Kidney (tissue), 14 donors: ENCODE measurements around the gene COLQ. TPM values are rescaled to one million over a fixed set of nuclear protein-coding genes. Genes with fewer than 3 reads are reported as not detected.

ENCODE experiments used
- DNase-seq, 5 donors: peaks; one replicate each; pipeline ENCODE4 v3.0.0-alpha.2; 2013 to 2020
- FAIRE-seq: peaks from 2 replicates; lab custom pipeline; 2012; peaks lifted over from hg19 to GRCh38; lab: Jason Lieb, UNC
- H3K27ac ChIP-seq, 2 donors: one replicate each; pipeline ENCODE4 v1.7.0; 2013; ENCODE audit warnings: low read depth in 2 of 2, low read length in 2 of 2, inconsistent platforms in 1 of 2
- H3K27me3 ChIP-seq: one replicate; pipeline ENCODE4 v1.7.1; 2013; ENCODE audit warnings: low read length, inconsistent platforms; ENCODE audit not compliant: control insufficient read depth, insufficient read depth
- H3K36me3 ChIP-seq, 3 donors: one replicate each; pipeline versions ENCODE4 v1.7.0 to v1.7.1; 2013; ENCODE audit warnings: low read length in 3 of 3, control low read depth in 1 of 3, inconsistent platforms in 1 of 3; ENCODE audit not compliant: insufficient read depth in 3 of 3, control insufficient read depth in 2 of 3
- H3K4me1 ChIP-seq, 3 donors: one replicate each; pipeline versions ENCODE4 v1.7.0 to v1.7.1; 2013; ENCODE audit warnings: low read length in 3 of 3, inconsistent platforms in 1 of 3, low read depth in 1 of 3; ENCODE audit not compliant: control insufficient read depth in 2 of 3, insufficient read depth in 2 of 3
- H3K4me3 ChIP-seq, 3 donors: one replicate each; pipeline versions ENCODE4 v1.7.0 to v1.8.1; 2013; ENCODE audit warnings: low read length in 3 of 3, control low read depth in 1 of 3, inconsistent platforms in 1 of 3
- H3K9ac ChIP-seq, 3 donors: one replicate each; pipeline versions ENCODE4 v1.7.0 to v1.7.1; 2013; ENCODE audit warnings: low read length in 3 of 3, control low read depth in 1 of 3, inconsistent platforms in 1 of 3
- H3K9me3 ChIP-seq, 3 donors: one replicate each; pipeline versions ENCODE4 v1.7.0 to v1.7.1; 2013; ENCODE audit warnings: low read length in 3 of 3, control low read depth in 1 of 3, inconsistent platforms in 1 of 3; ENCODE audit not compliant: control insufficient read depth in 2 of 3, insufficient read depth in 1 of 3
- intact Hi-C: fragments of 100-400 bp; cut with DNase I; formaldehyde crosslinking; loops from one replicate; pipeline ENCODE4 v1.11.1; 2022
- polyA plus RNA-seq: library from polyadenylated mRNA; stranded (reverse); fragments of 350-450 nt; fragmentation: Illumina TruSeq; extraction: RNeasy Lipid Tissue Mini Kit (QIAGEN cat#74804); gene quantifications from one replicate; pipeline ENCODE4 v1.2.3, GENCODE V29; 2014; ENCODE audit warnings: low read depth, low replicate concordance; ENCODE audit not compliant: insufficient read depth
- total RNA-seq: library from RNA; stranded (reverse); fragmentation: NEBNext Ultra II Directional; extraction: Animal tissue kit (Norgen Biotek cat#: 25700); gene quantifications from one replicate; pipeline ENCODE4 v1.2.1, GENCODE V29; 2021
- TF ChIP-seq, protein P1 (sequence below): IDR thresholded peaks from 3 replicates; pipeline ENCODE4 v1.5.1; 2012; ENCODE audit warnings: mild to moderate bottlenecking, moderate library complexity, borderline replicate concordance; ENCODE audit not compliant: insufficient read depth; ENCODE audit errors: extremely low read depth
- donor health status: control.
- donor health status: control.
- donor health status: control.
- donor health status: control.
- donor health status: control.
- donor health status: DM: yes; HTN: yes; CAD: no.
- donor health status: Normal renal cell carcinoma (clear cell type).

Gene COLQ
- total and polyA plus RNA-seq, 2 donors from 2014 or later = 1.2 to 4.3 TPM

GRCh38 chr3:15434756-15435155 is 86.8 kb downstream of the COLQ start:
- DNase-seq (no peak), FAIRE-seq (no peak)
- intact Hi-C loops = no loop called here
- H3K9ac ChIP-seq = no peak overlapping the region
- H3K4me3 ChIP-seq = no peak overlapping the region
- TF ChIP-seq, protein P1, sequence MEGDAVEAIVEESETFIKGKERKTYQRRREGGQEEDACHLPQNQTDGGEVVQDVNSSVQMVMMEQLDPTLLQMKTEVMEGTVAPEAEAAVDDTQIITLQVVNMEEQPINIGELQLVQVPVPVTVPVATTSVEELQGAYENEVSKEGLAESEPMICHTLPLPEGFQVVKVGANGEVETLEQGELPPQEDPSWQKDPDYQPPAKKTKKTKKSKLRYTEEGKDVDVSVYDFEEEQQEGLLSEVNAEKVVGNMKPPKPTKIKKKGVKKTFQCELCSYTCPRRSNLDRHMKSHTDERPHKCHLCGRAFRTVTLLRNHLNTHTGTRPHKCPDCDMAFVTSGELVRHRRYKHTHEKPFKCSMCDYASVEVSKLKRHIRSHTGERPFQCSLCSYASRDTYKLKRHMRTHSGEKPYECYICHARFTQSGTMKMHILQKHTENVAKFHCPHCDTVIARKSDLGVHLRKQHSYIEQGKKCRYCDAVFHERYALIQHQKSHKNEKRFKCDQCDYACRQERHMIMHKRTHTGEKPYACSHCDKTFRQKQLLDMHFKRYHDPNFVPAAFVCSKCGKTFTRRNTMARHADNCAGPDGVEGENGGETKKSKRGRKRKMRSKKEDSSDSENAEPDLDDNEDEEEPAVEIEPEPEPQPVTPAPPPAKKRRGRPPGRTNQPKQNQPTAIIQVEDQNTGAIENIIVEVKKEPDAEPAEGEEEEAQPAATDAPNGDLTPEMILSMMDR = no peak
- H3K4me1 ChIP-seq = no peaks in the 10 kb centered on the region
- H3K27me3 ChIP-seq = no peaks in the 10 kb centered on the region
- H3K36me3 ChIP-seq = peaks cover 8 to 58% (median 45%) of the 10 kb centered on the region in 3 donors
- H3K9me3 ChIP-seq = no peaks in the 10 kb centered on the region
- H3K27ac ChIP-seq = no peak overlapping the region

- intact Hi-C loops = no loop called here
These were observed 88.0 kb downstream of the COLQ start for GRCh38 chr3:15433531-15433930.

GRCh38 chr3:15431256-15431837 is 90.2 kb downstream of the COLQ start:
- intact Hi-C loops = no loop called here
- H3K36me3 ChIP-seq = peaks cover 0 to 30% (median 30%) of the 10 kb centered on the region in 3 donors
- TF ChIP-seq, protein P1 = no peak

More at GRCh38 chr3:15433531-15433930, 88.0 kb downstream of the COLQ start:
- peaks cover 0 to 7% (median 3%) of the 10 kb centered on the region in 3 donors for H3K4me1 ChIP-seq
- H3K36me3 ChIP-seq = peaks cover 2 to 46% (median 38%) of the 10 kb centered on the region in 3 donors
- H3K9ac ChIP-seq = no peak overlapping the region
- H3K27me3 ChIP-seq = no peaks in the 10 kb centered on the region
- TF ChIP-seq, protein P1 = no peak
- H3K27ac ChIP-seq = no peak overlapping the region
- no peak overlapping the region for H3K4me3 ChIP-seq
- FAIRE-seq (no peak), DNase-seq (no peak)
- no peaks in the 10 kb centered on the region for H3K9me3 ChIP-seq

More at GRCh38 chr3:15431256-15431837, 90.2 kb downstream of the COLQ start:
- Histone ChIP-seq H3K9me3 (no peaks in the 10 kb centered on the region), H3K4me3 (no peak overlapping the region), H3K27me3 (no peaks in the 10 kb centered on the region), H3K9ac (no peak overlapping the region), H3K4me1 (peaks cover 0 to 15% (median 3%) of the 10 kb centered on the region in 3 donors), H3K27ac (no peak overlapping the region)
- no peak for DNase-seq
- FAIRE-seq = no peak
